NCI-H526 (cell line): ENCODE data around the gene GAGE12E.
"Not testable (repeated sequence)": the region's sequence is repeated elsewhere in the genome, so short reads cannot be mapped to it uniquely, and the experiment has no call there.

Experiments
- DNase-seq, 2 experiments: peaks; one replicate each; lab custom pipeline; 2025; lab: John Stamatoyannopoulos, UW

The GAGE12E gene, protein sequence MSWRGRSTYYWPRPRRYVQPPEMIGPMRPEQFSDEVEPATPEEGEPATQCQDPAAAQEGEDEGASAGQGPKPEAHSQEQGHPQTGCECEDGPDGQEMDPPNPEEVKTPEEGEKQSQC

DNA sequence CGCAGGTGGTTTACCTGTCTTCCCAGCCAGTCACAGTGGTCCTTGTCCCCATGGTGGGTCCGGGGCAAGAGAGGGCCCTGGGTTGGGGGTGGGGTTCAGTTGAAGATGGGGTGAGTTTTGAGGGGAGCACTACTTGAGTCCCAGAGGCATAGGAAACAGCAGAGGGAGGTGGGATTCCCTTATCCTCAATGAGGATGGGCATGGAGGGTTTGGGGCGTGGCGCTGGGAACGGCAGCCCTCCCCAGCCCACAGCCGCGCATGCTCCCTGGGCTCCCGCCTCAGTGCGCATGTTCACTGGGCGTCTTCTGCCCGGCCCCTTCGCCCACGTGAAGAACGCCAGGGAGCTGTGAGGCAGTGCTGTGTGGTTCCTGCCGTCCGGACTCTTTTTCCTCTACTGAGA is at the start of gene GAGE12E:
Gene GAGE12E (plus strand): TSS at position 301 of the 400 bp plus-strand sequence. CDS start 1,155 bp downstream, outside the sequence.
- DNase-seq: not testable (repeated sequence)

DNA sequence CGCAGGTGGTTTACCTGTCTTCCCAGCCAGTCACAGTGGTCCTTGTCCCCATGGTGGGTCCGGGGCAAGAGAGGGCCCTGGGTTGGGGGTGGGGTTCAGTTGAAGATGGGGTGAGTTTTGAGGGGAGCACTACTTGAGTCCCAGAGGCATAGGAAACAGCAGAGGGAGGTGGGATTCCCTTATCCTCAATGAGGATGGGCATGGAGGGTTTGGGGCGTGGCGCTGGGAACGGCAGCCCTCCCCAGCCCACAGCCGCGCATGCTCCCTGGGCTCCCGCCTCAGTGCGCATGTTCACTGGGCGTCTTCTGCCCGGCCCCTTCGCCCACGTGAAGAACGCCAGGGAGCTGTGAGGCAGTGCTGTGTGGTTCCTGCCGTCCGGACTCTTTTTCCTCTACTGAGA is 19.2 kb upstream of the GAGE12E start, which contains the start of gene GAGE12C:
Gene GAGE12C (plus strand): TSS at position 301 of the 400 bp plus-strand sequence. CDS start 1,155 bp downstream, outside the sequence.
- not testable (repeated sequence) for DNase-seq

DNA sequence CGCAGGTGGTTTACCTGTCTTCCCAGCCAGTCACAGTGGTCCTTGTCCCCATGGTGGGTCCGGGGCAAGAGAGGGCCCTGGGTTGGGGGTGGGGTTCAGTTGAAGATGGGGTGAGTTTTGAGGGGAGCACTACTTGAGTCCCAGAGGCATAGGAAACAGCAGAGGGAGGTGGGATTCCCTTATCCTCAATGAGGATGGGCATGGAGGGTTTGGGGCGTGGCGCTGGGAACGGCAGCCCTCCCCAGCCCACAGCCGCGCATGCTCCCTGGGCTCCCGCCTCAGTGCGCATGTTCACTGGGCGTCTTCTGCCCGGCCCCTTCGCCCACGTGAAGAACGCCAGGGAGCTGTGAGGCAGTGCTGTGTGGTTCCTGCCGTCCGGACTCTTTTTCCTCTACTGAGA is 9.7 kb upstream of the GAGE12E start, which contains the start of gene GAGE12D:
Gene GAGE12D (plus strand): TSS at position 301 of the 400 bp plus-strand sequence. CDS start 1,155 bp downstream, outside the sequence.
- not testable (repeated sequence) for DNase-seq

DNA sequence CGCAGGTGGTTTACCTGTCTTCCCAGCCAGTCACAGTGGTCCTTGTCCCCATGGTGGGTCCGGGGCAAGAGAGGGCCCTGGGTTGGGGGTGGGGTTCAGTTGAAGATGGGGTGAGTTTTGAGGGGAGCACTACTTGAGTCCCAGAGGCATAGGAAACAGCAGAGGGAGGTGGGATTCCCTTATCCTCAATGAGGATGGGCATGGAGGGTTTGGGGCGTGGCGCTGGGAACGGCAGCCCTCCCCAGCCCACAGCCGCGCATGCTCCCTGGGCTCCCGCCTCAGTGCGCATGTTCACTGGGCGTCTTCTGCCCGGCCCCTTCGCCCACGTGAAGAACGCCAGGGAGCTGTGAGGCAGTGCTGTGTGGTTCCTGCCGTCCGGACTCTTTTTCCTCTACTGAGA is 9.5 kb downstream of the GAGE12E start, which contains the start of gene GAGE12F:
Gene GAGE12F (plus strand): TSS at position 301 of the 400 bp plus-strand sequence. CDS start 1,155 bp downstream, outside the sequence.
- DNase-seq: not testable (repeated sequence)

DNA sequence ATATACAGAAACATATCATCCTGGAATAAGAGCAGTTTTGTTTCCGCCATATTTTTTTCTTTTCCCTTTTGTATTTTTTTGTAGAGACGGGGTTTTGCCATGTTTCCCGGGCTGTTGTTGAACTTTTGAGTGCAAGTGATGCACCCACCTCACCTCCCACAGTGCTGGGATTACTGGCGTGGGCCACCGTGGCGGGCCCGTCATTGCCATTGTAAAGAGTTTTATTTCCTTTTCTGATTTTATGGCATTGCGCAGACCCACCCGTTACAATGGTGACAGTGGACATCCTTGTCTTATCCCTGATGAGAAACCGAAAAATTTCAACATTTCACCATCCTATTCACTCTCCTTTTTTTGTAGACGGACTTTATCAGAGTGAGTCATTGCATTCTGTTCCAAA is 17.6 kb downstream of the GAGE12E start:
- not testable (repeated sequence) for DNase-seq

DNA sequence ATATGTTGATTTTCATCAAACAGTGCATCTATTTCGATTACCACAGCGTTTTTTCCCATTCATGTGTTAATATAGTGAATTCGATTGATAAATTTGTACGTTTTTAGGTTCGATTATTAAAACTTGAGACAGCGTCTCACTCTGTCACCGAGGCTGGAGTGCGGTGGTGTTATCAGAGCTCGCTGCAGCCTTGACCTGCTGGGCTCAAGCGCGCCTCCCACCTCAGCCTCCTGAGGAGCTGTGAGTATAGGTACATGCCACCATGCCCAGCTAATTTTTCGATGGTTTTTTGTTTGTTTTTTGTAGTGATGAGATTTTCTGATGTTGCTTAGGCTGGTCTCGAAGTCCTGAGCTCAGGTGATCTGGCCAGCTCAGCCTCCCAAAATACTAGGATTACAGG is 18.1 kb downstream of the GAGE12E start:
- DNase-seq: not testable (repeated sequence)

DNA sequence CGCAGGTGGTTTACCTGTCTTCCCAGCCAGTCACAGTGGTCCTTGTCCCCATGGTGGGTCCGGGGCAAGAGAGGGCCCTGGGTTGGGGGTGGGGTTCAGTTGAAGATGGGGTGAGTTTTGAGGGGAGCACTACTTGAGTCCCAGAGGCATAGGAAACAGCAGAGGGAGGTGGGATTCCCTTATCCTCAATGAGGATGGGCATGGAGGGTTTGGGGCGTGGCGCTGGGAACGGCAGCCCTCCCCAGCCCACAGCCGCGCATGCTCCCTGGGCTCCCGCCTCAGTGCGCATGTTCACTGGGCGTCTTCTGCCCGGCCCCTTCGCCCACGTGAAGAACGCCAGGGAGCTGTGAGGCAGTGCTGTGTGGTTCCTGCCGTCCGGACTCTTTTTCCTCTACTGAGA is 19.0 kb downstream of the GAGE12E start, which contains the start of gene GAGE12G:
Gene GAGE12G (plus strand): TSS at position 301 of the 400 bp plus-strand sequence. CDS start 1,155 bp downstream, outside the sequence.
- DNase-seq: not testable (repeated sequence)

DNA sequence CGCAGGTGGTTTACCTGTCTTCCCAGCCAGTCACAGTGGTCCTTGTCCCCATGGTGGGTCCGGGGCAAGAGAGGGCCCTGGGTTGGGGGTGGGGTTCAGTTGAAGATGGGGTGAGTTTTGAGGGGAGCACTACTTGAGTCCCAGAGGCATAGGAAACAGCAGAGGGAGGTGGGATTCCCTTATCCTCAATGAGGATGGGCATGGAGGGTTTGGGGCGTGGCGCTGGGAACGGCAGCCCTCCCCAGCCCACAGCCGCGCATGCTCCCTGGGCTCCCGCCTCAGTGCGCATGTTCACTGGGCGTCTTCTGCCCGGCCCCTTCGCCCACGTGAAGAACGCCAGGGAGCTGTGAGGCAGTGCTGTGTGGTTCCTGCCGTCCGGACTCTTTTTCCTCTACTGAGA is 28.6 kb downstream of the GAGE12E start, which contains the start of gene GAGE12H:
Gene GAGE12H (plus strand): TSS at position 301 of the 400 bp plus-strand sequence. CDS start 1,155 bp downstream, outside the sequence.
- DNase-seq: not testable (repeated sequence)

DNA sequence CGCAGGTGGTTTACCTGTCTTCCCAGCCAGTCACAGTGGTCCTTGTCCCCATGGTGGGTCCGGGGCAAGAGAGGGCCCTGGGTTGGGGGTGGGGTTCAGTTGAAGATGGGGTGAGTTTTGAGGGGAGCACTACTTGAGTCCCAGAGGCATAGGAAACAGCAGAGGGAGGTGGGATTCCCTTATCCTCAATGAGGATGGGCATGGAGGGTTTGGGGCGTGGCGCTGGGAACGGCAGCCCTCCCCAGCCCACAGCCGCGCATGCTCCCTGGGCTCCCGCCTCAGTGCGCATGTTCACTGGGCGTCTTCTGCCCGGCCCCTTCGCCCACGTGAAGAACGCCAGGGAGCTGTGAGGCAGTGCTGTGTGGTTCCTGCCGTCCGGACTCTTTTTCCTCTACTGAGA is 38.1 kb downstream of the GAGE12E start, which contains the start of gene GAGE2A:
Gene GAGE2A (plus strand): TSS at position 301 of the 400 bp plus-strand sequence. CDS start 1,155 bp downstream, outside the sequence.
- not testable (repeated sequence) for DNase-seq

DNA sequence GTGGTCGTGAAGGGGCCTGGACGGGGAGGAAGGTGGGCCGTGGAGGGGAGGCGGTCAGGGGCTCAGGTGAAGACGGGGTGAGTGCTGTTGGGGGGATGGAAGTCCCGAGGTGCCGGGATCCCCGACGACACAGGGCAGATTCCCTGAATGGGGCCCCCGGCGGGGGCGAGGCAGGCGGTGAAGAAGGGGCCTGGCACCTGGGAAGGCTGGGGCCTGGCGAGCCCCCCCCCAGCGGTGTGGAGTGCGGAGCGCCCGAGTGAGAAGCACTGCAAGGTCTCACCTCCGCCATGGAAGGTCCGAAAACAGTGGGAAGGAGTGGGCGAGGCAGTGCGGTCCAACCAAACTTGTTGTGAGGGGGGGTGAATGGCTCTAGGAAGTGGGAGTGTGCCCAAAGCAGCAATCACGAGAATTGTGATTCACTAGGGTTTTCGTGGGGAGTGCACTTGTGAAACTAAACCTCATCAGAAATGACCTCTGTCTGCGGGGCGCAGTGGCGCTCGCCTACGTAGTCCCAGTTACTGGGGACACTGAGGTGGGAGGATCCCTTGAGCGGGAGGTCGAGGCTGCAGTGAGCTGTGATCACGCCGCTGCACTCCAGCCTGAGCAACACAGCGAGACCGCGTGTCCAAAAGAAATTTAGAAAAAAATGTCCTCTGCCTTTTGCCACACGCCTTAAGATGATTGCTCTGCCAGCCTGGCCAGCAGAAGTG is 38.8 kb downstream of the GAGE12E start:
- not testable (repeated sequence) for DNase-seq

DNA sequence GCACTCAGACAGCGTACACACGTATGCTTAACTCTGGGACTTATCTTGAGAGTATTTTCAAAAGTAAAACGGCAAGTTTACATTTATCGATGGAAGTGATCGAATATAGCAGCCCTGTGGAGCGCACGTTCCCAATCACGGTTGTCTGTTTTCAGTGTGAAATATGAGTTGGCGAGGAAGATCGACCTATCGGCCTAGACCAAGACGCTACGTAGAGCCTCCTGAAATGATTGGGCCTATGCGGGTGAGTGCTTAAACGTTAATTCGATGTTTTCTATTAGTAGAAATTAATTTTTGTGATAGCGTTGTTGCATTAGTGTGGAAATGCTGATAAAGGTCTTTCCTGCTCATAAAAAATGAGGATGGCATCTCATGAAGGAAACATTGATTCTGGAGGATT is 39.4 kb downstream of the GAGE12E start:
- not testable (repeated sequence) for DNase-seq

DNA sequence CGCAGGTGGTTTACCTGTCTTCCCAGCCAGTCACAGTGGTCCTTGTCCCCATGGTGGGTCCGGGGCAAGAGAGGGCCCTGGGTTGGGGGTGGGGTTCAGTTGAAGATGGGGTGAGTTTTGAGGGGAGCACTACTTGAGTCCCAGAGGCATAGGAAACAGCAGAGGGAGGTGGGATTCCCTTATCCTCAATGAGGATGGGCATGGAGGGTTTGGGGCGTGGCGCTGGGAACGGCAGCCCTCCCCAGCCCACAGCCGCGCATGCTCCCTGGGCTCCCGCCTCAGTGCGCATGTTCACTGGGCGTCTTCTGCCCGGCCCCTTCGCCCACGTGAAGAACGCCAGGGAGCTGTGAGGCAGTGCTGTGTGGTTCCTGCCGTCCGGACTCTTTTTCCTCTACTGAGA is 47.6 kb downstream of the GAGE12E start, which contains the start of gene GAGE1:
Gene GAGE1 (plus strand): TSS at position 301 of the 400 bp plus-strand sequence. CDS start 1,155 bp downstream, outside the sequence.
- DNase-seq: not testable (repeated sequence)
